Iris pigment epithelial cell (primary cell): Measurements from ENCODE around the gene ATP1A1.

Experiments
- DNase-seq: peaks from one replicate; pipeline ENCODE4 v3.0.0-alpha.2; 2011; ENCODE audit warnings: low read depth

ATP1A1 gene

GRCh38 chr1:116345011-116345410 lies 28.0 kb upstream of the ATP1A1 start:
- no peak for DNase-seq

DNA sequence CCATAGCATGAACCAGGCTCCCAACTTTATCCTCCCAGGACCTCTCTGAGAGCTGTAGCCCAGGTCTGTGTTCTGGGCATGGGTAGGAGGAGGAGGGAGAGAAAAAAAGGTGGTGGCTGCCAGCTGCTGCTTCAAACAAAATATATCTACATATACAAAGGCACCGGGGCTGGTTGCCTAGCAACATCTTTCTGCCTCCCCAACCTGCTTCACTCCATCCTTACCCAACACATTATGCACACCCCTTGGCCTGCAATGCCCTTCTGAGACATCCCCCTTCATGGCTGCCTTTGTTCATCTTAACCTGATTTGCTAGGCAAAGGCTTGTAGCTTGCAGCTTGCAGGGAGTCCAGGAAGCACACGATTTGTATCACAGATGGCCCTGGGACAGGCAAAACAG lies 27.2 kb upstream of the ATP1A1 start:
- DNase-seq: no peak

DNA sequence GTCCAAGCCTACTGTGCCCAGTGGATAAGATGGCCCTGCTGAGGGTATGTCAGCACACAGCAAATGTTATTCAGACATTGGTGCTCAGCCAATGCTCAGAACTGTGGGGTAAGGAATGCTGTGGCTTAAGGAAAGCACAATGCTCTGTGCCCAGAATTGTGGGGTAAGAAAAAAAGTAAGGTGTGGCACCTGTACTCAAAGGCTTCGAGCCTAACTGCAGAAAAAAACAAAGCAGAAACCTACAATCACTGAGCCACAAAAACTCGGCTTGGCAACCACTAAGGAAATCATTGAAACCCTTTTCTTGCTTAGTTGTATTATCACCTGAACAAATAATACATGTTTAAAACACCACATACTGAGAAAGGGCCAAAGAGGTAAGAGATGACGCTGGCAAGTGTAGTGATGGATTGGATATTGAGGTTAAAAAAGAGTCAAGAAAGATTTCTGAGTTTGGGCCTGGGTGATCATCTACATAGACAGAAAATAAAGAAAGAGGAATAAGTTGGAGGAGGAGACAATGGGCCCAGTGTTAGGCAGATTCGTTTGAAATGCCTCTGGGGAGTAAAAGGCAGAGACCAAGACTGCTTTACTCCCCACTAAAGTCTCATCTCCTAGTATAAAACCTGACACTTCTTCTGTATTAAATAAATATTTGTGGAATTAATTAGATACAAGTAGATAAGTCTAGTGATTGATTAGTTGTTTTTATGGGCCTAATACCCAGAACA lies 25.9 kb upstream of the ATP1A1 start:
- no peak for DNase-seq

DNA sequence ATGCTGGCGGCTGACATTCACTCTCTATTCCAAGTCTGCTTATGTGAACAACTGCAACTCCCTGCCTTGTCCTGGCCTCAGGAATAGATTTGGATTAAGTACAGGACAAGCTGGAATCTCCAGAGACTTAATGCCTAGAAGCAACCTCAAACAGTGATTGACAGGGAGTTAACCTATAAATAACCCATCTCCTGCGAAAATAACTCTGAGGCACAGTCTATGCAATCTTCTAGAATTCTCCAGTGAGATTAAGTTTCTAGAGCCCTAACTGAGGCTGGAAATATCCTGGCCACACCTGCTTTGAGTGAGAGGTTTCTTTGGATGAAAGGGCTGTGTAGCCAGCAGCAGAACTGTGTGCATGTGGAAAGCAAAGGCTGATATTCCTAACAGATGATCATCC lies 25.3 kb upstream of the ATP1A1 start:
- no peak for DNase-seq

GRCh38 chr1:116350097-116350645 lies 22.9 kb upstream of the ATP1A1 start:
- DNase-seq: no peak

DNA sequence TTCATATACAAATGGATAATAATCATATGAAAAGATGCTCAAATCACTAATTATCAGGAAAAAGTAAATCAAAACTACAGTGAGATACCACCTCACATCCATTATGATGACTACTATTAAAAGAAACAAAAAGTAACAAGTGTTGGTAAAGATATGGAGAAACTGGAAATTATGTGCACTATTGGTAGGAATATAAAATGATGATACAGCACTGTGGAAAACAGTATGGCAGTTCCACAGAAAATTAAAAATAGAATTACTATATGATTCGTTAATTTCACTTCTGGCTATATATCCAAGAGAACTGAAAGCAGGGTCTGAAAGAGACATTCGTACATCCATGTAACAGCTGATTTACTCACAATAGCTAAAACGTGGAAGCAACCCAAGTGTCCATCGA lies 21.1 kb upstream of the ATP1A1 start:
- no peak for DNase-seq

DNA sequence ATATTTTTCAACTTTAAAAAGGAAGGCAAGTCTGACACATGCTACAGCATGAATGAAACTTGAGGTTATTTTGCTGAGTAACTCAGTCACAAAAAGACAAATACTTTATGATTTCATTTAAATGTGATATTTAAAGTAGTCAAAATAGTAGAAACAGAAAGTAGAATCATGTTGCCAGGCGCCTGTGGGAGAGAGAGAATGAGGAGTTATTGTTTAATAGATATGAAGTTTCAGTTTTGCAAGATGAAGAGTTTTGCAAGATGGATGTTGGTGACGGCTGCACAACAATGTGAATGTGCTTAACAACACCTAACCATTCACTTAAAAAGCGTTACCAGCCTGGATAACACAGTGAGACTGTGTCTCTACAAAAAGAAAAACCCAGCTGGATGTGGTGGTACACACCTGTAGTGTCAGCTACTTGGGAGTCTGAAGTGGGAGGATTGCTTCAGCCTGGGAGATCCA lies 20.7 kb upstream of the ATP1A1 start:
- DNase-seq: no peak

GRCh38 chr1:116353155-116353554 lies 19.9 kb upstream of the ATP1A1 start:
- DNase-seq: no peak

- DNase-seq: no peak
Measured at GRCh38 chr1:116356067-116356466, 17.0 kb upstream of the ATP1A1 start.

GRCh38 chr1:116356673-116357072 lies 16.4 kb upstream of the ATP1A1 start:
- DNase-seq: peak; percentile 60

DNA sequence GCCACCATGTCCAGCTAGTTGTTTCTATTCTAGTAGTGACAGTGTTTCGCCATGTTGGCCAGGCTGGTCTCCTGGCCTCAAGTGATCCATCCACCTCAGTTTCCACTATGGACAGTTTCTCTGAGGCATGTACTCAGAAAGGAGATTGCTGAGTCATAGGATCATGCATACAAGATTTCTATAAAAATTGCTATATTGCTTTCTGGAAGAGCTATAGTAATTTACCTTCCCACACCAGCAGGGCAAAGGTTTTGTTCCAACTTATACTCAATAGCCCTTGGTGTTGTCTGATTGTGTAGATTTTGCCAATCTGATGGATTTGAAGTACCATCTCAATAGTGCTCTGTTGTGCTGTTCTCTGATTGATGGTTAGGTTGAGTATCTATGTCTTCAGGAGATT lies 15.6 kb upstream of the ATP1A1 start:
- peak; percentile 26 for DNase-seq

DNA sequence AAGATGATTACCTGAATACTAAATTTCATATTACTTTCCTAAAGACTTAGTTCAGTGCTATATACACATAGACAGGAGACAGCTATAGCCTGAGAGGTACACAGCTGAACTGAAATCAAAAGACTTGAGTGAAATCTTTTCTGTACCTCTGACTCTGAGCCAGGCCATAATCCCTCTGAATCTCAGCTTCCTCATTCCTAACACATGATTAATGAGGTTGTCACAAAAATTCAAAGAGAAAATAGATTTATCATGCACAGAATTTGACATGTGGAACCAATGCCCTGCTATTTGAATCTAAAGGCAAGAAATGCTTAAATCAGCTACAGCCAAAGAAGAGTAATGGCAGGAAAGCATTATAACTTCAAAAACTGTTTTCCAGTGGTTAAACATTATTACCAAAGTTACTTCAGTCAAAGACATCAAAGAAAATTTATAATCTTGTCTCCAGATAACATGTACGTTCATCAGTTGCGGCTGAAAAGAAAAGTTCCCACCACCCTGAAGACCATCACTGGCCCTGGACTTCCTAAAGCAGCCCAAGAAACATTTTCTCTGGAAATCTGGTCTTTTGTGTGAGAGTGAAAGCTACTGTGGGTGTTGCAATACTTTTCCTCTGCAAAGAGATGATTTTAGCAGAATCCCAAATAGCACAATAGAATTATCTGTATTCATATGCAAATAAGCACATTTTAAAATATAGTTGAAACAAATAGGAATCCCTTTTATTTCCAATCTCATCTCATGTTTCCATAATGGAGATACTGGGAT lies 13.8 kb upstream of the ATP1A1 start:
- DNase-seq: peak; percentile 87

GRCh38 chr1:116359871-116360270 lies 13.2 kb upstream of the ATP1A1 start:
- no peak for DNase-seq

GRCh38 chr1:116360429-116361173 lies 12.4 kb upstream of the ATP1A1 start:
- peak; percentile 27 for DNase-seq

GRCh38 chr1:116361648-116362047 lies 11.4 kb upstream of the ATP1A1 start:
- DNase-seq: no peak

DNA sequence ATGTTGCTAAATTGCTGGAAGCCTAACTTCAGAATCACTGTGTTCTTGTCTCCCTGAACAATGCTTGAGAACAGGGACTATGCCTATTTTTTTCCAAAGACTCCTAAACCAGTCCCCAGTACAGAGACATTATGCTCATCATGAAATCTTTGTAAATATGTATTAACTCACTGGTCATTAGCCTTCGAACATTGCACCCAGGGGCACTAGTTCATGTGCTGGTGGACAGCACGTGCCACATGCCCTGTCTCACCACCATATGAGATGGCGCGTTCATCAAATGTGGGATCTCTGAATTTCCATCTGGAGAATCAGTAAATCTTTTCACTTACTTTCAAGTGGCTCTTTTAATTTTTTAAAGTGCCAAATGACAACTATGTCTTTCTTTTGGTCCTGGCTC lies 11.0 kb upstream of the ATP1A1 start:
- DNase-seq: no peak

DNA sequence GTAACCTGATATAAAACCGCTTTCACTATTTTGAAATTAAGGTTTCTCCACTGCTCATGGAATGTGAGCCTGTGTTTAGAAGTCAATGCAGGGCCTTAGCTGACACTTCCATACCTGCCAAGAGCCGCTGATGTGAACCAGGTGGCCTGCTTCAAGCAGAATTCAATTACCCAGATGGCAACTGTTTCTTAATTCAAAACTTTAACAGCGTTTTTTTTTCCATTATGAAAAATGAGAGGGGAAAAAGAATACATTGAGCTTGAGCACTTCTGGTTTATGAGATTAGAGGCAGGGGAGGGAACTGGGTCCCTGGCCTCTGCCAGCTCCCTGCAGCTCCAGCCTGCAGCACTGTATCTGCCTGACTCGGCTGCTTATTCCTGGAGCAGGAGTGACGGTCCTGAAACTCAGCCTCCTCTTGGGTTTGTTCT lies 7.7 kb upstream of the ATP1A1 start:
- DNase-seq: no peak

DNA sequence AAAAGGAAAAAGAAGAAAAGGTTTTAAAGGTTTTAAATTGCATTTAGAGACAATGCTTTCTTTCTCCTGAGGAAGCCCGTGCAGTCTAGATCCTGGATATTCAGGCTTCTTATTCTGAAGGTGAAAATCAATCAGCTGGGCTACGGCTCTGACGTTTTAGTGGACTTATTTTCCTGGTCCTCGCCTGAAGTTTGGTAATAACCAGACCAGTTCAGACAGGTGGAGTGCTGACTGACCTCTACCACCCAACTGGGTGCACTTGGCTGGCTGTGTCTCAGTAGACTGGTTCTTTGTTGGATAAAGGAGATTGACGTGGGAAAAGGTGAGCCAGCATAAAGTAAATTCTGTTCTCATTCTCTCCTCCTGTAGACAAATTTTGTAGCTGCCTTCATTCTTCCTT lies 7.2 kb upstream of the ATP1A1 start:
- no peak for DNase-seq

DNA sequence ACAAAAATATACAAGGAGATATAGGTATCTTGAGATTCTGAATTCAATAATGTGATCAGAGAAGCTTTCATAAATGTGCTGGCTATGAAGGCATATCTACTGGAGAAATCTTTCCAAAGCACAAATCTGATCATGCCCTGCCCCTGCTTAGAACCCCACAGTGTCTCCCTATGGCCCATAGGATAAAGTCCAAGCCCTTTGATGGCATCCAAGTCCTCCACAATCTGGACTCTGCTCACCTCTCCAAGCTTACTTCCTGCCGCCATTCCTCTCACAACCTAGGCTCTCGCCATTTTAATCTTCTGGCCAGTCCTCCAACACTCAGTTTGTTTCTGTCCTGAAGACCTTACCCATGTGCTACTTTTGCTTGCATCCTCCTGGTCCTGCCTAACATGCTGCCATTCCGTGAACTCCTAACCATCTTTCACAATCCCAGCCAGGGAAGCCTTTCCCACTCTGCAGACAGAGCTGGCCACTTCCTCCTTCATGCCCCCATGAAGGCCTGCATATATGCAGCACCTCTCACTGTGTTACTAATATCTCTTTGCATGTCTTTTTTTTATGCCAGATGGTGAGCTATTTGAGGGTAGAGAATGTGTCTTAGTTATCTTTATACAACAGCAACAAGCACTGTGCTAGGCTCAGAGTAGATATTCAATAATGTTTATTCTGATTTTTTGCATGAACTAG lies 5.6 kb upstream of the ATP1A1 start:
- no peak for DNase-seq

DNA sequence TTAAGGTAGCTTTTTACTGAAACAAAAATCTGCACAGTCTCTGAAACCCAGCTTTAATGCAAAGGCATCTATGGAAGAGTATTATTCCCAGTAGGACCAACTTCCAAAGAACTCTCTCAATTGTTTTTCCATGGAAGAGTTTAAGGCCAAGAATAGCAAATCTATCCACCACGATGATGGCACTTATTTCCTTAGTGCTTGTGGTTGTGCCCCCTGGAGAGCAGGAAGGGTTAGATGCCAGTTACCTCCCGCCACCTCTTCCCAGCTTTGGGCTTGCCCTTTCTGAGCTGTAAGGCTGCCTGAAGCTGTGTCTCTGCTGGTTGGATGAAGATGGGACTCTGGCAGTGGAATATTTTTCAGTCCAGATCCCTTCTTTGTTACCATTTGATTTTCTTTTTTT lies 4.8 kb upstream of the ATP1A1 start:
- no peak for DNase-seq

- DNase-seq: no peak
Measured at GRCh38 chr1:116370181-116370580, 2.9 kb upstream of the ATP1A1 start.

GRCh38 chr1:116371752-116372151 lies 1.3 kb upstream of the ATP1A1 start:
- no peak for DNase-seq
